HL-60 (cell line): ENCODE measurements around the gene ENGASE.

ENCODE experiments used
- GABPA ChIP-seq: IDR thresholded peaks from 2 replicates; pipeline ENCODE4 v1.6.1; 2012; ENCODE audit warnings: low read depth
- POLR2AphosphoS5 ChIP-seq: IDR thresholded peaks from 2 replicates; pipeline ENCODE4 v1.6.1; 2012; ENCODE audit warnings: low read depth
- SPI1 ChIP-seq: IDR thresholded peaks from 2 replicates; pipeline ENCODE4 v1.6.1; 2012; ENCODE audit warnings: low read depth, mild to moderate bottlenecking, borderline replicate concordance
- TF ChIP-seq, protein P1 (sequence below): IDR thresholded peaks from one replicate; pipeline ENCODE4 v1.5.1; 2011; ENCODE audit warnings: low read length, control low read depth, inconsistent platforms; ENCODE audit not compliant: insufficient read depth
- TF ChIP-seq, protein P2 (sequence below): IDR thresholded peaks from 2 replicates; pipeline ENCODE4 v1.6.1; 2012; ENCODE audit warnings: low read depth; ENCODE audit not compliant: insufficient replicate concordance

GRCh38 chr17:79086609-79087427 lies 12.2 kb downstream of the ENGASE start:
- TF ChIP-seq, protein P1, sequence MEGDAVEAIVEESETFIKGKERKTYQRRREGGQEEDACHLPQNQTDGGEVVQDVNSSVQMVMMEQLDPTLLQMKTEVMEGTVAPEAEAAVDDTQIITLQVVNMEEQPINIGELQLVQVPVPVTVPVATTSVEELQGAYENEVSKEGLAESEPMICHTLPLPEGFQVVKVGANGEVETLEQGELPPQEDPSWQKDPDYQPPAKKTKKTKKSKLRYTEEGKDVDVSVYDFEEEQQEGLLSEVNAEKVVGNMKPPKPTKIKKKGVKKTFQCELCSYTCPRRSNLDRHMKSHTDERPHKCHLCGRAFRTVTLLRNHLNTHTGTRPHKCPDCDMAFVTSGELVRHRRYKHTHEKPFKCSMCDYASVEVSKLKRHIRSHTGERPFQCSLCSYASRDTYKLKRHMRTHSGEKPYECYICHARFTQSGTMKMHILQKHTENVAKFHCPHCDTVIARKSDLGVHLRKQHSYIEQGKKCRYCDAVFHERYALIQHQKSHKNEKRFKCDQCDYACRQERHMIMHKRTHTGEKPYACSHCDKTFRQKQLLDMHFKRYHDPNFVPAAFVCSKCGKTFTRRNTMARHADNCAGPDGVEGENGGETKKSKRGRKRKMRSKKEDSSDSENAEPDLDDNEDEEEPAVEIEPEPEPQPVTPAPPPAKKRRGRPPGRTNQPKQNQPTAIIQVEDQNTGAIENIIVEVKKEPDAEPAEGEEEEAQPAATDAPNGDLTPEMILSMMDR, result no peak
- TF ChIP-seq POLR2AphosphoS5, result no peak
- TF ChIP-seq GABPA, result no peak
- TF ChIP-seq, protein P2, sequence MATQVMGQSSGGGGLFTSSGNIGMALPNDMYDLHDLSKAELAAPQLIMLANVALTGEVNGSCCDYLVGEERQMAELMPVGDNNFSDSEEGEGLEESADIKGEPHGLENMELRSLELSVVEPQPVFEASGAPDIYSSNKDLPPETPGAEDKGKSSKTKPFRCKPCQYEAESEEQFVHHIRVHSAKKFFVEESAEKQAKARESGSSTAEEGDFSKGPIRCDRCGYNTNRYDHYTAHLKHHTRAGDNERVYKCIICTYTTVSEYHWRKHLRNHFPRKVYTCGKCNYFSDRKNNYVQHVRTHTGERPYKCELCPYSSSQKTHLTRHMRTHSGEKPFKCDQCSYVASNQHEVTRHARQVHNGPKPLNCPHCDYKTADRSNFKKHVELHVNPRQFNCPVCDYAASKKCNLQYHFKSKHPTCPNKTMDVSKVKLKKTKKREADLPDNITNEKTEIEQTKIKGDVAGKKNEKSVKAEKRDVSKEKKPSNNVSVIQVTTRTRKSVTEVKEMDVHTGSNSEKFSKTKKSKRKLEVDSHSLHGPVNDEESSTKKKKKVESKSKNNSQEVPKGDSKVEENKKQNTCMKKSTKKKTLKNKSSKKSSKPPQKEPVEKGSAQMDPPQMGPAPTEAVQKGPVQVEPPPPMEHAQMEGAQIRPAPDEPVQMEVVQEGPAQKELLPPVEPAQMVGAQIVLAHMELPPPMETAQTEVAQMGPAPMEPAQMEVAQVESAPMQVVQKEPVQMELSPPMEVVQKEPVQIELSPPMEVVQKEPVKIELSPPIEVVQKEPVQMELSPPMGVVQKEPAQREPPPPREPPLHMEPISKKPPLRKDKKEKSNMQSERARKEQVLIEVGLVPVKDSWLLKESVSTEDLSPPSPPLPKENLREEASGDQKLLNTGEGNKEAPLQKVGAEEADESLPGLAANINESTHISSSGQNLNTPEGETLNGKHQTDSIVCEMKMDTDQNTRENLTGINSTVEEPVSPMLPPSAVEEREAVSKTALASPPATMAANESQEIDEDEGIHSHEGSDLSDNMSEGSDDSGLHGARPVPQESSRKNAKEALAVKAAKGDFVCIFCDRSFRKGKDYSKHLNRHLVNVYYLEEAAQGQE, result no peak
- TF ChIP-seq SPI1, result no peak
